Measurements from ENCODE around the gene P2RY2.

P2RY2 gene

DNA sequence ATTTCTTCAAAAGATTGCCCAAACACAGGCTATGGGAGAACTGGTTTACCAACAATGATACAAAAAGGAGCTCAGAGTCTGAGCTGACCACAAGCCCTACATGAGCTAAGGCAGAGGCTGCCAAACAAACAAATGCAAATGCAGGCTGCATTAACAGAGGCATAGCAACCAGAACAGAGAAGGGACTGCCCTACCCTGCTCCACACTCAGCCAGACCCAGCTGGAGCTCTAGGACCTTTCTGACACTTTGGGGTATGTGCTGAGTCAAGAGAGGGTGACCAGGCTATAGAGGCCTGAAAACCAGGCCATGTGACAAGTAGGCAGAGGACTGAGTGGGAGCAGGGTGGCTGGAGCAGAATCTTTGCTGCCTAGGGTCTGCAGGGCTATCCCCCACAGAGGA lies 17.8 kb upstream of the P2RY2 start:
- Histone ChIP-seq H3K4me1 (peaks cover 3% of the 10 kb centered on the region; the same call in 1 of the 2 replicates), H3K9me3 (no peaks in the 10 kb centered on the region), H3K4me3 (ENCODE audit: low read depth, low read length) (no peak overlapping the region), H3K27me3 (no peaks in the 10 kb centered on the region), H3K36me3 (no peaks in the 10 kb centered on the region)
- DNase-seq, result no peak
- TF ChIP-seq CTCF (IDR thresholded peaks at IDR 0.05; ENCODE audit: low read depth, low read length), result no peak

DNA sequence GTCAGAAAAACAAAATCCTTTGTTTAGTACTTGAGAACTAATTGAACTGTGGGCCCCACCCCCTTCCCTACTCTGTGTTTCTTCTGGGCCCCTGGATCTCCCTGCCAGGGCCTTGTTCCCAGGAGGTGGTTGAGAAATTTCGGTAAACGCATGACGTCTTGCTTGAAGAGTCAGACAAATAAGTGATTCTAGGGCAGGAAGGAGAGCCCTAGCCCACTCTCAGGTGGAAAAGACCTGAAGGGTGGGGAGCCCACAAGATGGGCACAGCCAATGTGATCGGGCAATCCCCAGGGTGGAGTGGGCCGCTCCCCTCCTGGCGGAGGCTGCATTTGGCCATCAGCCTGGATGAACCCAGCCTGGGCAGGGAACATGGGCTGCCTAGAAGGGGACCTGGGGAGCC lies 16.8 kb upstream of the P2RY2 start:
- no peaks in the 10 kb centered on the region for H3K36me3 ChIP-seq
- H3K27me3 ChIP-seq, result no peaks in the 10 kb centered on the region
- no peak for DNase-seq
- no peaks in the 10 kb centered on the region for H3K9me3 ChIP-seq
- TF ChIP-seq CTCF (IDR thresholded peaks at IDR 0.05; ENCODE audit: low read depth, low read length), result no peak
- no peak overlapping the region for H3K4me3 ChIP-seq (ENCODE audit: low read depth, low read length)
- peaks cover 3% of the 10 kb centered on the region; the same call in 1 of the 2 replicates for H3K4me1 ChIP-seq

DNA sequence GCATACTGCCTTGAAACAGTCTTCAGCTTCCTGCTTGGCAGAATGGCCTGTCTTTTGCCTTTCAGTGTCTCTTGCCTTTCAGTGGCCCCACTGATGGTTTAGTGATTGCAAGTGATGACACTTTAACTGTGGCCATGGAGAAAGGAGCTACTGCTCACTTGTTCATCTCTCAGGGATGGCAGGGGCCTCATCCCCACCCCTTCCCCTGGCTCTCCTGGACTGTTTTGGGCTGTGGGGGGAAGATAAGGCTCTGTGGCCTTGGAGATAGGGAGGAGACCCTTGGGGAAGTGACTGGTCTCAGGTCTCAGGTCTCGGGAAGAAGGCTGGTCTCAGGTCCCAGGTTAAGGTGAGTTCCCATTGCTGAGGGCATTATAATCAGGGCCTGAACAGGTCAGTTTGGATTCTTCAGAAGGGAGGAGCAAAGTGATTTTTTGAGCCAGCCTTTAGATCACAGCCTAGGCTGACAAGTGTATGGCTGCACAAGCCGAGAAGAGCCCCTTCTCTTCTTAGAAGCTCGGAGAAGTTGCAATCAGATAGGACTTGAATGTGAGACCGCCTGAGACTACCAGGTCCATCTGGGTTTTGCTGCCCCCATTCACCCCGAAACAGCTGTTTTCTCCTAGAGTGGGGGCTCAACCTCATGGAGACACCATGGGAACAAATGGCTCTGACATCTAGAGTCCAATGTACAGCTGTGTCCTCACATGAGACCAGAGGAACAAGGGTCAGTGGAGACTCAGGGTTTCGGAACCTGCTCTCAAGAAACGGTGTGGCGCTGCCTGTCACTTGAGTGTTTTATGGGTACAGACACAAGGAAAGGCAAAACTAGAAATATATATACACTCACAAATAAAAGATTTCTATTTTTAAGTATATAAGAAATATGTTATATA lies 15.9 kb upstream of the P2RY2 start:
- Histone ChIP-seq H3K4me3 (ENCODE audit: low read depth, low read length) (no peak overlapping the region), H3K4me1 (peaks cover 3% of the 10 kb centered on the region; the same call in 1 of the 2 replicates), H3K36me3 (no peaks in the 10 kb centered on the region), H3K27me3 (no peaks in the 10 kb centered on the region), H3K9me3 (no peaks in the 10 kb centered on the region)
- TF ChIP-seq CTCF (IDR thresholded peaks at IDR 0.05; ENCODE audit: low read depth, low read length), result no peak
- DNase-seq, result no peak

- H3K4me1 ChIP-seq, result peaks cover 3% of the 10 kb centered on the region; the same call in 1 of the 2 replicates
- no peaks in the 10 kb centered on the region for H3K9me3 ChIP-seq
- no peaks in the 10 kb centered on the region for H3K27me3 ChIP-seq
- no peak overlapping the region for H3K4me3 ChIP-seq (ENCODE audit: low read depth, low read length)
- no peak for DNase-seq
- TF ChIP-seq CTCF (IDR thresholded peaks at IDR 0.05; ENCODE audit: low read depth, low read length), result no peak
- H3K36me3 ChIP-seq, result no peaks in the 10 kb centered on the region
Observed at GRCh38 chr11:73203322-73203721, 14.8 kb upstream of the P2RY2 start.

DNA sequence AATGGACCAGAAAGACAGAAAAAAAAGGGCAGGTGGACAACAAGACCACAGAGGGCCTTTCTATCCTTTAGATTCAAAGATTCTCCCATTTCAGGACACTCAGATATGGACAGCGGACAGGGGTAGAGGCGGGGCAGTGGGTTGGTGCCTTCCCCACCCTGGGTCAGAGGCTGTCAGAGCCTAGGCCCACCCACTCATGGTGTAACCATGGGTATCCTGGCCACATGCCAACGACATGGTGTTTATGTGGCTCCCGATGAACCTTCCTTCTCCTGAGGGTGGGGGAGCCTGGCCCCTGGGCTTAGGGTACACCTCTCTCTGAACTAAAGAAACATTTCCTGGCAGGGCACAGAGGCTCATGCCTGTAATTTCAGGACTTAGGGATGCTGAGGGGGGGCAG lies 14.3 kb upstream of the P2RY2 start:
- Histone ChIP-seq H3K9me3 (no peaks in the 10 kb centered on the region), H3K36me3 (no peaks in the 10 kb centered on the region), H3K4me1 (no peaks in the 10 kb centered on the region), H3K27me3 (no peaks in the 10 kb centered on the region), H3K4me3 (ENCODE audit: low read depth, low read length) (no peak overlapping the region)
- DNase-seq, result no peak
- TF ChIP-seq CTCF (IDR thresholded peaks at IDR 0.05; ENCODE audit: low read depth, low read length), result no peak

DNA sequence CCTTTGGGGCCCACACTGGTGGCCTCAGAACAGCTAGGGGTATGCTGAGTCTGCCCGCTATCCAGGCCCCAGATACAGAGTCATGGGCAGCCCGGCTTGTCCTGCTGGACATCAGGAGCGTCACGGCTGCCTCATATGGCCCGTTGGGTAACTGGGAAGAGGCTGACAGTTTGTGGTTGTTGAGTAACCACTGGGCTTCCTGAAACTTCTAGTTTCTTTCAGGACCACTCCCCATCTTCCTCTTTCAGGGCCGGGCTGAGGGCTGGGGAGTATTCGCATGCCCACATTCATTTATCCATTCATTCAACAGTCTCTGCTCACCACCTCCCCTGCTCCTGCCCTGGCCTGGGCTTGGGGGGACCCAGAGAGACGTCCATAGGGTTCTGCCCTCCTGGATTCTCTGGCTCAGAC lies 13.4 kb upstream of the P2RY2 start:
- Histone ChIP-seq H3K9me3 (no peaks in the 10 kb centered on the region), H3K4me3 (ENCODE audit: low read depth, low read length) (no peak overlapping the region), H3K4me1 (no peaks in the 10 kb centered on the region), H3K27me3 (no peaks in the 10 kb centered on the region), H3K36me3 (no peaks in the 10 kb centered on the region)
- no peak for DNase-seq
- TF ChIP-seq CTCF (IDR thresholded peaks at IDR 0.05; ENCODE audit: low read depth, low read length), result no peak
